Keratinocyte (primary cell): ENCODE data around the gene ANXA4. TPM values are rescaled to one million over a fixed set of nuclear protein-coding genes. Genes with fewer than 3 reads are reported as not detected.

Experiments
- DNase-seq: peaks from one replicate; pipeline ENCODE4 v3.0.0-alpha.2; 2011; ENCODE audit warnings: low read depth, missing footprints, low spot score
- FAIRE-seq: peaks from 2 replicates; lab custom pipeline; 2011; peaks lifted over from hg19 to GRCh38; lab: Jason Lieb, UNC
- H2AFZ ChIP-seq: 2 replicates; pipeline ENCODE4 v1.6.0; 2012; ENCODE audit warnings: low read length, control low read depth, inconsistent platforms; ENCODE audit not compliant: control insufficient read depth
- H3K27ac ChIP-seq: 2 replicates; pipeline ENCODE4 v1.5.1; 2011; ENCODE audit warnings: low read length; ENCODE audit not compliant: control insufficient read depth, insufficient read depth
- H3K27me3 ChIP-seq: 3 replicates; pipeline ENCODE4 v1.6.0; 2011; ENCODE audit warnings: low read length; ENCODE audit not compliant: control insufficient read depth, insufficient read depth; ENCODE audit errors: extremely low read depth
- H3K36me3 ChIP-seq, 2 experiments: 2 replicates in 1 of 2; 3 replicates in 1 of 2; pipeline ENCODE4 v1.5.1; 2011; ENCODE audit warnings: low read length in 2 of 2, mild to moderate bottlenecking in 1 of 2; ENCODE audit not compliant: control insufficient read depth in 2 of 2, insufficient read depth in 2 of 2; ENCODE audit errors: extremely low read depth in 1 of 2
- H3K4me1 ChIP-seq: 3 replicates; pipeline ENCODE4 v1.5.1; 2011; ENCODE audit warnings: low read length; ENCODE audit not compliant: control insufficient read depth, insufficient read depth; ENCODE audit errors: extremely low read depth
- H3K4me2 ChIP-seq: 3 replicates; pipeline ENCODE4 v1.6.0; 2011; ENCODE audit warnings: low read depth, low read length; ENCODE audit not compliant: control insufficient read depth, insufficient read depth; ENCODE audit errors: extremely low read depth
- H3K4me3 ChIP-seq, 3 experiments: fragments of 200-600 bp in 1 of 3; sonication (generic) in 1 of 3; 2 replicates in 2 of 3; 3 replicates in 1 of 3; pipeline ENCODE4 v1.5.1; 2011 to 2016; ENCODE audit warnings: low read length in 3 of 3, mild to moderate bottlenecking in 3 of 3, control low read depth in 2 of 3, inconsistent platforms in 1 of 3, low read depth in 1 of 3, mixed read lengths in 1 of 3, mixed run types in 1 of 3, moderate library complexity in 1 of 3; ENCODE audit not compliant: control insufficient read depth in 2 of 3, insufficient read depth in 2 of 3; ENCODE audit errors: extremely low read depth in 1 of 3
- H3K79me2 ChIP-seq: 2 replicates; pipeline ENCODE4 v1.6.0; 2012; ENCODE audit warnings: low read length; ENCODE audit not compliant: control insufficient read depth, insufficient read depth
- H3K9ac ChIP-seq: 3 replicates; pipeline ENCODE4 v1.6.0; 2011; ENCODE audit warnings: low read length; ENCODE audit not compliant: control insufficient read depth, insufficient read depth; ENCODE audit errors: extremely low read depth
- H3K9me1 ChIP-seq: 3 replicates; pipeline ENCODE4 v1.6.0; 2011; ENCODE audit warnings: low read length; ENCODE audit not compliant: control insufficient read depth, insufficient read depth; ENCODE audit errors: extremely low read depth
- H3K9me3 ChIP-seq: 2 replicates; pipeline ENCODE4 v1.5.1; 2012; ENCODE audit warnings: low read depth, low read length; ENCODE audit not compliant: control insufficient read depth
- H4K20me1 ChIP-seq: 3 replicates; pipeline ENCODE4 v1.6.0; 2011; ENCODE audit warnings: low read length; ENCODE audit not compliant: control insufficient read depth, insufficient read depth; ENCODE audit errors: extremely low read depth
- EZH2 ChIP-seq: IDR thresholded peaks from one replicate; pipeline ENCODE4 v1.6.1; 2012; ENCODE audit warnings: inconsistent platforms, mild to moderate bottlenecking, low read length, moderate library complexity
- dilution Hi-C: fragments of 300-500 bp; cut with MboI; formaldehyde crosslinking; loops from one replicate; pipeline ENCODE4 v1.7.0; 2020; ENCODE audit warnings: low sequenced_read_pairs; ENCODE audit not compliant: extremely low pct_ligation_motif_present
- polyA plus RNA-seq, 5 experiments: library from polyadenylated mRNA; depleted of rRNA in 3 of 5; stranded (reverse) in 3 of 5; stranded (forward) in 1 of 5; unstranded in 1 of 5; fragments of >200 nt; gene quantifications; 1 replicate in 1 of 5; 2 replicates in 3 of 5; 3 replicates in 1 of 5; pipeline versions ENCODE4 v1.2.1 to v1.2.3, GENCODE V29; 2011 to 2012; ENCODE audit warnings: missing spikeins in 2 of 5, low read depth in 1 of 5, low replicate concordance in 1 of 5
- TF ChIP-seq, protein P1 (sequence below), 3 experiments: IDR thresholded peaks in 1 of 3; conservative IDR thresholded peaks in 1 of 3; optimal IDR thresholded peaks in 1 of 3; 2 replicates in 2 of 3; 3 replicates in 1 of 3; pipeline versions ENCODE3 to v1.5.1; 2011; ENCODE audit warnings: low read length in 3 of 3, mild to moderate bottlenecking in 3 of 3, moderate library complexity in 2 of 3, control low read depth in 1 of 3, inconsistent platforms in 1 of 3; ENCODE audit not compliant: insufficient read depth in 2 of 3; ENCODE audit errors: extremely low read depth in 1 of 3

The ANXA4 gene
- polyA plus RNA-seq, 1 donor (not counting 4 experiments of a cell fraction or from before 2014, with no cell fraction given), result 209 TPM

- no peaks in the 10 kb centered on the region for H3K4me1 ChIP-seq
- no peak overlapping the region for H3K27ac ChIP-seq
Observed at GRCh38 chr2:69693059-69693774, 48.7 kb upstream of the ANXA4 start.

GRCh38 chr2:69693775-69694450 is 48.0 kb upstream of the ANXA4 start:
- TF ChIP-seq, protein P1, sequence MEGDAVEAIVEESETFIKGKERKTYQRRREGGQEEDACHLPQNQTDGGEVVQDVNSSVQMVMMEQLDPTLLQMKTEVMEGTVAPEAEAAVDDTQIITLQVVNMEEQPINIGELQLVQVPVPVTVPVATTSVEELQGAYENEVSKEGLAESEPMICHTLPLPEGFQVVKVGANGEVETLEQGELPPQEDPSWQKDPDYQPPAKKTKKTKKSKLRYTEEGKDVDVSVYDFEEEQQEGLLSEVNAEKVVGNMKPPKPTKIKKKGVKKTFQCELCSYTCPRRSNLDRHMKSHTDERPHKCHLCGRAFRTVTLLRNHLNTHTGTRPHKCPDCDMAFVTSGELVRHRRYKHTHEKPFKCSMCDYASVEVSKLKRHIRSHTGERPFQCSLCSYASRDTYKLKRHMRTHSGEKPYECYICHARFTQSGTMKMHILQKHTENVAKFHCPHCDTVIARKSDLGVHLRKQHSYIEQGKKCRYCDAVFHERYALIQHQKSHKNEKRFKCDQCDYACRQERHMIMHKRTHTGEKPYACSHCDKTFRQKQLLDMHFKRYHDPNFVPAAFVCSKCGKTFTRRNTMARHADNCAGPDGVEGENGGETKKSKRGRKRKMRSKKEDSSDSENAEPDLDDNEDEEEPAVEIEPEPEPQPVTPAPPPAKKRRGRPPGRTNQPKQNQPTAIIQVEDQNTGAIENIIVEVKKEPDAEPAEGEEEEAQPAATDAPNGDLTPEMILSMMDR (optimal IDR thresholded peaks at IDR 0.05 in 1 of 3, IDR thresholded peaks at IDR 0.05 in 1 of 3, conservative IDR thresholded peaks at IDR 0.05 in 1 of 3; ENCODE audit: extremely low read depth in 1 of 3, insufficient read depth in 2 of 3, low read length in 3 of 3), result no peak
- TF ChIP-seq EZH2, result no peak
- H3K9me1 ChIP-seq, result no peaks in the 10 kb centered on the region
- H3K9ac ChIP-seq, result no peak overlapping the region
- no peaks in the 10 kb centered on the region for H3K4me1 ChIP-seq
- H3K27me3 ChIP-seq, result no peaks in the 10 kb centered on the region
- H3K9me3 ChIP-seq, result no peaks in the 10 kb centered on the region
- no peak overlapping the region for H2AFZ ChIP-seq
- DNase-seq (no peak), FAIRE-seq (no peak)
- no peaks in the 10 kb centered on the region for H3K79me2 ChIP-seq
- no peak overlapping the region for H3K4me3 ChIP-seq
- H3K36me3 ChIP-seq, result no peaks in the 10 kb centered on the region
- no peaks in the 10 kb centered on the region for H4K20me1 ChIP-seq
- H3K4me2 ChIP-seq, result no peak overlapping the region
- no peak overlapping the region for H3K27ac ChIP-seq
- dilution Hi-C loops, result no loop called here

More at GRCh38 chr2:69693059-69693774, 48.7 kb upstream of the ANXA4 start:
- Histone ChIP-seq H2AFZ (no peak overlapping the region), H3K9ac (no peak overlapping the region), H3K9me3 (no peaks in the 10 kb centered on the region), H3K4me2 (no peak overlapping the region), H3K27me3 (no peaks in the 10 kb centered on the region), H3K36me3 (no peaks in the 10 kb centered on the region), H3K9me1 (no peaks in the 10 kb centered on the region), H3K4me3 (no peak overlapping the region), H3K79me2 (no peaks in the 10 kb centered on the region), H4K20me1 (no peaks in the 10 kb centered on the region)
- TF ChIP-seq, protein P1 (optimal IDR thresholded peaks at IDR 0.05 in 1 of 3, IDR thresholded peaks at IDR 0.05 in 1 of 3, conservative IDR thresholded peaks at IDR 0.05 in 1 of 3; ENCODE audit: extremely low read depth in 1 of 3, insufficient read depth in 2 of 3, low read length in 3 of 3), result no peak
- TF ChIP-seq EZH2, result no peak
- DNase-seq, result no peak
- dilution Hi-C loops, result no loop called here
- FAIRE-seq, result no peak
